Dendritic cell treated with granulocyte-macrophage colony-stimulating factor and Interleukin-4, amounts not matched to agents 40 ng/mL and 50 ng/mL, for 4 days (primary cell): ENCODE results near the gene RIMBP2.

Source experiments
- H3K27ac Mint-ChIP-seq: one replicate; pipeline ENCODE4 v1.8.0; 2022; ENCODE audit warnings: mild to moderate bottlenecking, mixed read lengths
- H3K27me3 Mint-ChIP-seq: one replicate; pipeline ENCODE4 v1.8.0; 2022; ENCODE audit warnings: mild to moderate bottlenecking, mixed read lengths
- H3K36me3 Mint-ChIP-seq: one replicate; pipeline ENCODE4 v1.8.0; 2022; ENCODE audit warnings: low read depth, mixed read lengths
- H3K4me1 Mint-ChIP-seq: one replicate; pipeline ENCODE4 v1.8.0; 2022; ENCODE audit warnings: low read depth, mixed read lengths
- H3K4me3 Mint-ChIP-seq: one replicate; pipeline ENCODE4 v1.8.0; 2022; ENCODE audit warnings: mild to moderate bottlenecking, moderate library complexity, mixed read lengths
- H3K9me3 Mint-ChIP-seq: one replicate; pipeline ENCODE4 v1.8.0; 2022; ENCODE audit warnings: mixed read lengths
- intact Hi-C: fragments of 100-400 bp; cut with micrococcal nuclease; formaldehyde crosslinking; loops from one replicate; pipeline ENCODE4 v1.15.0; 2022

The RIMBP2 gene

GRCh38 chr12:130687190-130687589 is 28.9 kb downstream of the RIMBP2 start:
- no peaks in the 10 kb centered on the region for H3K9me3 Mint-ChIP-seq
- no peaks in the 10 kb centered on the region for H3K4me1 Mint-ChIP-seq
- H3K36me3 Mint-ChIP-seq, result no peaks in the 10 kb centered on the region
- peaks cover 11% of the 10 kb centered on the region for H3K27me3 Mint-ChIP-seq
- intact Hi-C loops, result no loop called here
- no peak overlapping the region for H3K4me3 Mint-ChIP-seq
- no peak overlapping the region for H3K27ac Mint-ChIP-seq

GRCh38 chr12:130686511-130686991 is 29.5 kb downstream of the RIMBP2 start:
- H3K4me3 Mint-ChIP-seq, result no peak overlapping the region
- H3K27me3 Mint-ChIP-seq, result peaks cover 11% of the 10 kb centered on the region
- H3K4me1 Mint-ChIP-seq, result no peaks in the 10 kb centered on the region
- H3K36me3 Mint-ChIP-seq, result no peaks in the 10 kb centered on the region
- H3K27ac Mint-ChIP-seq, result no peak overlapping the region
- intact Hi-C loops, result no loop called here
- no peaks in the 10 kb centered on the region for H3K9me3 Mint-ChIP-seq

GRCh38 chr12:130685850-130686249 is 30.2 kb downstream of the RIMBP2 start:
- intact Hi-C loops, result no loop called here
- Mint-ChIP-seq H3K4me3 (no peak overlapping the region), H3K27me3 (peaks cover 11% of the 10 kb centered on the region), H3K9me3 (no peaks in the 10 kb centered on the region), H3K36me3 (no peaks in the 10 kb centered on the region), H3K4me1 (no peaks in the 10 kb centered on the region), H3K27ac (no peak overlapping the region)

GRCh38 chr12:130685250-130685787 is 30.8 kb downstream of the RIMBP2 start:
- no peaks in the 10 kb centered on the region for H3K36me3 Mint-ChIP-seq
- H3K4me1 Mint-ChIP-seq, result no peaks in the 10 kb centered on the region
- no peak overlapping the region for H3K4me3 Mint-ChIP-seq
- intact Hi-C loops, result no loop called here
- H3K27ac Mint-ChIP-seq, result no peak overlapping the region
- H3K9me3 Mint-ChIP-seq, result no peaks in the 10 kb centered on the region
- peaks cover 11% of the 10 kb centered on the region for H3K27me3 Mint-ChIP-seq

GRCh38 chr12:130683811-130684210 is 32.3 kb downstream of the RIMBP2 start:
- peaks cover 11% of the 10 kb centered on the region for H3K27me3 Mint-ChIP-seq
- intact Hi-C loops, result no loop called here
- H3K4me3 Mint-ChIP-seq, result no peak overlapping the region
- no peaks in the 10 kb centered on the region for H3K9me3 Mint-ChIP-seq
- H3K36me3 Mint-ChIP-seq, result no peaks in the 10 kb centered on the region
- no peaks in the 10 kb centered on the region for H3K4me1 Mint-ChIP-seq
- no peak overlapping the region for H3K27ac Mint-ChIP-seq

GRCh38 chr12:130683080-130683479 is 33.0 kb downstream of the RIMBP2 start:
- H3K27ac Mint-ChIP-seq, result no peak overlapping the region
- H3K4me1 Mint-ChIP-seq, result no peaks in the 10 kb centered on the region
- intact Hi-C loops, result no loop called here
- H3K9me3 Mint-ChIP-seq, result no peaks in the 10 kb centered on the region
- H3K27me3 Mint-ChIP-seq, result peaks cover 11% of the 10 kb centered on the region
- no peaks in the 10 kb centered on the region for H3K36me3 Mint-ChIP-seq
- no peak overlapping the region for H3K4me3 Mint-ChIP-seq

GRCh38 chr12:130680451-130680990 is 35.6 kb downstream of the RIMBP2 start:
- Mint-ChIP-seq H3K4me3 (no peak overlapping the region), H3K9me3 (no peaks in the 10 kb centered on the region), H3K4me1 (no peaks in the 10 kb centered on the region), H3K27me3 (no peaks in the 10 kb centered on the region), H3K36me3 (no peaks in the 10 kb centered on the region), H3K27ac (no peak overlapping the region)
- intact Hi-C loops, result no loop called here

- Mint-ChIP-seq H3K27me3 (no peaks in the 10 kb centered on the region), H3K36me3 (no peaks in the 10 kb centered on the region), H3K27ac (no peak overlapping the region), H3K9me3 (no peaks in the 10 kb centered on the region), H3K4me3 (no peak overlapping the region), H3K4me1 (no peaks in the 10 kb centered on the region)
- intact Hi-C loops, result no loop called here
Measured at GRCh38 chr12:130677957-130678558, 38.0 kb downstream of the RIMBP2 start.

GRCh38 chr12:130675791-130676190 is 40.3 kb downstream of the RIMBP2 start:
- Mint-ChIP-seq H3K27me3 (no peaks in the 10 kb centered on the region), H3K4me3 (no peak overlapping the region), H3K27ac (no peak overlapping the region), H3K4me1 (no peaks in the 10 kb centered on the region), H3K9me3 (peaks cover 9% of the 10 kb centered on the region), H3K36me3 (no peaks in the 10 kb centered on the region)
- intact Hi-C loops, result no loop called here

GRCh38 chr12:130675121-130675520 is 41.0 kb downstream of the RIMBP2 start:
- no peaks in the 10 kb centered on the region for H3K36me3 Mint-ChIP-seq
- no peaks in the 10 kb centered on the region for H3K4me1 Mint-ChIP-seq
- no peak overlapping the region for H3K27ac Mint-ChIP-seq
- H3K4me3 Mint-ChIP-seq, result no peak overlapping the region
- no peaks in the 10 kb centered on the region for H3K27me3 Mint-ChIP-seq
- intact Hi-C loops, result no loop called here
- peaks cover 14% of the 10 kb centered on the region for H3K9me3 Mint-ChIP-seq

- Mint-ChIP-seq H3K9me3 (peaks cover 19% of the 10 kb centered on the region), H3K4me1 (no peaks in the 10 kb centered on the region), H3K27ac (no peak overlapping the region), H3K4me3 (no peak overlapping the region), H3K36me3 (no peaks in the 10 kb centered on the region), H3K27me3 (no peaks in the 10 kb centered on the region)
- intact Hi-C loops, result no loop called here
Measured at GRCh38 chr12:130674676-130675075, 41.4 kb downstream of the RIMBP2 start.

GRCh38 chr12:130673036-130673705 is 42.9 kb downstream of the RIMBP2 start:
- Mint-ChIP-seq H3K27me3 (no peaks in the 10 kb centered on the region), H3K36me3 (no peaks in the 10 kb centered on the region), H3K9me3 (peaks cover 34% of the 10 kb centered on the region), H3K4me1 (no peaks in the 10 kb centered on the region), H3K4me3 (no peak overlapping the region), H3K27ac (no peak overlapping the region)
- intact Hi-C loops, result no loop called here

GRCh38 chr12:130672089-130672820 is 43.8 kb downstream of the RIMBP2 start:
- Mint-ChIP-seq H3K9me3 (peaks cover 42% of the 10 kb centered on the region), H3K27ac (no peak overlapping the region), H3K27me3 (no peaks in the 10 kb centered on the region), H3K36me3 (no peaks in the 10 kb centered on the region), H3K4me3 (no peak overlapping the region), H3K4me1 (no peaks in the 10 kb centered on the region)
- intact Hi-C loops, result no loop called here

- Mint-ChIP-seq H3K27me3 (no peaks in the 10 kb centered on the region), H3K27ac (no peak overlapping the region), H3K4me3 (no peak overlapping the region), H3K36me3 (no peaks in the 10 kb centered on the region), H3K4me1 (no peaks in the 10 kb centered on the region), H3K9me3 (peaks cover 47% of the 10 kb centered on the region)
- intact Hi-C loops, result no loop called here
Measured at GRCh38 chr12:130671556-130671955, 44.5 kb downstream of the RIMBP2 start.
